ENCODE results near the gene TTYH2.

DNA sequence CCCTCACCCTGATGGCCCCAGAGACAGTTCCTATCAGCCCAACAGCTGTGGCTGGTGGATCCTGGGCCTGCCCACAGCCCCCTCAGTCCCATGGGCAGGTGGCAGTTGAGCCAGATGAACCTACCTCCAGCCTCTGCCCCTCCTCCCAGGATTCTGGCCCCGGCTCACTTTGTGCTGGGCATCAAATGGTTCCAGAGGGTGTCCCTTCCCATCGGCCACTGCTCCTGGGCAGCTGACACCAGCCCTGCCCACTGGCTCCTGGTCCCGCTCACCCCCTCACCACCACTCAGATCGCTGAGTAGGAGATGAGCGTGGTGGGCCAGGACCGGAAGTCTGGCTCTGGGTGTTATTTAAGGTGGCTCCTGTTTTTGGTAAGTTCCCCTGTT, 2.0 kb downstream of the TTYH2 start:
- TF ChIP-seq POLR2A (IDR thresholded peaks at IDR 0.05) = no peak
- TF ChIP-seq, protein P1, sequence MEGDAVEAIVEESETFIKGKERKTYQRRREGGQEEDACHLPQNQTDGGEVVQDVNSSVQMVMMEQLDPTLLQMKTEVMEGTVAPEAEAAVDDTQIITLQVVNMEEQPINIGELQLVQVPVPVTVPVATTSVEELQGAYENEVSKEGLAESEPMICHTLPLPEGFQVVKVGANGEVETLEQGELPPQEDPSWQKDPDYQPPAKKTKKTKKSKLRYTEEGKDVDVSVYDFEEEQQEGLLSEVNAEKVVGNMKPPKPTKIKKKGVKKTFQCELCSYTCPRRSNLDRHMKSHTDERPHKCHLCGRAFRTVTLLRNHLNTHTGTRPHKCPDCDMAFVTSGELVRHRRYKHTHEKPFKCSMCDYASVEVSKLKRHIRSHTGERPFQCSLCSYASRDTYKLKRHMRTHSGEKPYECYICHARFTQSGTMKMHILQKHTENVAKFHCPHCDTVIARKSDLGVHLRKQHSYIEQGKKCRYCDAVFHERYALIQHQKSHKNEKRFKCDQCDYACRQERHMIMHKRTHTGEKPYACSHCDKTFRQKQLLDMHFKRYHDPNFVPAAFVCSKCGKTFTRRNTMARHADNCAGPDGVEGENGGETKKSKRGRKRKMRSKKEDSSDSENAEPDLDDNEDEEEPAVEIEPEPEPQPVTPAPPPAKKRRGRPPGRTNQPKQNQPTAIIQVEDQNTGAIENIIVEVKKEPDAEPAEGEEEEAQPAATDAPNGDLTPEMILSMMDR (IDR thresholded peaks at IDR 0.05) = no peak

Measured in right lobe of liver (tissue), 4 donors.